Stimulated activated effector memory CD8-positive, alpha-beta T cell treated with anti-CD3 and anti-CD28 coated beads, Interleukin-12 subunit alpha, Interleukin-12 subunit beta, amount 100 ng/mL, for 72 hours (primary cell): ENCODE results near the gene CHRNA10.
A peak's percentile ranks its signal among the peaks of the same experiment; 100 is the strongest.
"Not testable (repeated sequence)": the region's sequence is repeated elsewhere in the genome, so short reads cannot be mapped to it uniquely, and the experiment has no call there.

Source experiments
- ATAC-seq: fragments of 150-1000 bp; cut with Tn5 transposase; 2 replicates; pipeline ENCODE4 v1.10.0; 2021
- DNase-seq, 2 donors: peaks; one replicate each; pipeline ENCODE4 v3.0.0; 2021 to 2022; ENCODE audit warnings: low spot score in 2 of 2
- H3K27ac Mint-ChIP-seq: one replicate; pipeline ENCODE4 v1.8.0; 2022; ENCODE audit warnings: mild to moderate bottlenecking, mixed read lengths
- H3K36me3 Mint-ChIP-seq: one replicate; pipeline ENCODE4 v1.8.0; 2022; ENCODE audit warnings: mild to moderate bottlenecking, mixed read lengths
- H3K4me1 Mint-ChIP-seq: one replicate; pipeline ENCODE4 v1.8.0; 2022; ENCODE audit warnings: mixed read lengths
- H3K4me3 Mint-ChIP-seq: one replicate; pipeline ENCODE4 v1.8.0; 2022; ENCODE audit warnings: mild to moderate bottlenecking, mixed read lengths
- H3K9me3 Mint-ChIP-seq: one replicate; pipeline ENCODE4 v1.8.0; 2022; ENCODE audit warnings: mixed read lengths

The CHRNA10 gene

GRCh38 chr11:3648843-3649242 is 22.3 kb downstream of the CHRNA10 start:
- DNase-seq, H3K4me3 Mint-ChIP-seq, H3K9me3 Mint-ChIP-seq, ATAC-seq, H3K4me1 Mint-ChIP-seq, H3K27ac Mint-ChIP-seq, H3K36me3 Mint-ChIP-seq: not testable (repeated sequence)

- H3K9me3 Mint-ChIP-seq: no peaks in the 10 kb centered on the region
- no peak overlapping the region for H3K27ac Mint-ChIP-seq
- H3K4me3 Mint-ChIP-seq: no peak overlapping the region
- DNase-seq (no peak), ATAC-seq (peak; percentile 14)
- H3K4me1 Mint-ChIP-seq: peaks cover 13% of the 10 kb centered on the region
- no peaks in the 10 kb centered on the region for H3K36me3 Mint-ChIP-seq
Measured at GRCh38 chr11:3645552-3645951, 25.6 kb downstream of the CHRNA10 start.

- H3K9me3 Mint-ChIP-seq: no peaks in the 10 kb centered on the region
- peaks cover 13% of the 10 kb centered on the region for H3K4me1 Mint-ChIP-seq
- ATAC-seq (peak; percentile 11), DNase-seq (no peak)
- H3K36me3 Mint-ChIP-seq: no peaks in the 10 kb centered on the region
- H3K27ac Mint-ChIP-seq: peak within 1 kb of the TSS; percentile 11
- no peak within 1 kb of the TSS for H3K4me3 Mint-ChIP-seq
Measured at GRCh38 chr11:3644817-3645235, 26.4 kb downstream of the CHRNA10 start, which contains the start of gene ART1. Gene ART1 (plus strand): TSS chr11:3645128. CDS start chr11:3659214, 14,086 bp downstream.

- not testable (repeated sequence) for H3K27ac Mint-ChIP-seq, DNase-seq, ATAC-seq, H3K36me3 Mint-ChIP-seq, H3K9me3 Mint-ChIP-seq
- Mint-ChIP-seq H3K4me1 (peaks cover 13% of the 10 kb centered on the region), H3K4me3 (peak overlapping the region; percentile 51)
Measured at GRCh38 chr11:3643102-3643546, 28.1 kb downstream of the CHRNA10 start.

- peak in 1 of 2 donors; percentile 53 for DNase-seq
- H3K27ac Mint-ChIP-seq: no peak overlapping the region
- H3K4me1 Mint-ChIP-seq: peaks cover 13% of the 10 kb centered on the region
- no peaks in the 10 kb centered on the region for H3K9me3 Mint-ChIP-seq
- H3K4me3 Mint-ChIP-seq: peak overlapping the region; percentile 51
- peak; percentile 68 for ATAC-seq
- H3K36me3 Mint-ChIP-seq: no peaks in the 10 kb centered on the region
Measured at GRCh38 chr11:3642071-3642951, 28.9 kb downstream of the CHRNA10 start.

GRCh38 chr11:3641701-3642070 is 29.5 kb downstream of the CHRNA10 start, which contains the start of gene ART5:
Gene ART5 (minus strand): TSS chr11:3641992. CDS start chr11:3641862, 130 bp downstream.
- no peaks in the 10 kb centered on the region for H3K9me3 Mint-ChIP-seq
- no peak for DNase-seq
- H3K36me3 Mint-ChIP-seq: no peaks in the 10 kb centered on the region
- peaks cover 13% of the 10 kb centered on the region for H3K4me1 Mint-ChIP-seq
- peak within 1 kb of the TSS; percentile 75 for H3K27ac Mint-ChIP-seq
- peak; percentile 4 for ATAC-seq
- H3K4me3 Mint-ChIP-seq: peak within 1 kb of the TSS; percentile 65

GRCh38 chr11:3641191-3641590 is 30.0 kb downstream of the CHRNA10 start:
- Mint-ChIP-seq H3K27ac (peak overlapping the region; percentile 75), H3K4me3 (peak overlapping the region; percentile 65), H3K9me3 (no peaks in the 10 kb centered on the region), H3K36me3 (no peaks in the 10 kb centered on the region), H3K4me1 (peaks cover 13% of the 10 kb centered on the region)
- DNase-seq (no peak), ATAC-seq (no peak)

GRCh38 chr11:3639841-3640240 is 31.3 kb downstream of the CHRNA10 start:
- peaks cover 13% of the 10 kb centered on the region for H3K4me1 Mint-ChIP-seq
- H3K36me3 Mint-ChIP-seq: no peaks in the 10 kb centered on the region
- no peak overlapping the region for H3K4me3 Mint-ChIP-seq
- H3K9me3 Mint-ChIP-seq: no peaks in the 10 kb centered on the region
- no peak overlapping the region for H3K27ac Mint-ChIP-seq
- ATAC-seq: no peak
- DNase-seq: no peak

- H3K27ac Mint-ChIP-seq: no peak overlapping the region
- no peak for ATAC-seq
Measured at GRCh38 chr11:3638513-3638912, 32.7 kb downstream of the CHRNA10 start.

GRCh38 chr11:3637201-3637600 is 34.0 kb downstream of the CHRNA10 start:
- Mint-ChIP-seq H3K9me3 (no peaks in the 10 kb centered on the region), H3K27ac (no peak overlapping the region), H3K4me3 (no peak overlapping the region), H3K36me3 (no peaks in the 10 kb centered on the region), H3K4me1 (peaks cover 7% of the 10 kb centered on the region)
- no peak for ATAC-seq
- no peak for DNase-seq

More at GRCh38 chr11:3638513-3638912, 32.7 kb downstream of the CHRNA10 start:
- no peaks in the 10 kb centered on the region for H3K9me3 Mint-ChIP-seq
- no peak overlapping the region for H3K4me3 Mint-ChIP-seq
- H3K36me3 Mint-ChIP-seq: no peaks in the 10 kb centered on the region
- peaks cover 13% of the 10 kb centered on the region for H3K4me1 Mint-ChIP-seq
- DNase-seq: no peak

- Mint-ChIP-seq H3K4me3 (no peak overlapping the region), H3K9me3 (no peaks in the 10 kb centered on the region), H3K36me3 (no peaks in the 10 kb centered on the region), H3K4me1 (no peaks in the 10 kb centered on the region), H3K27ac (no peak overlapping the region)
- DNase-seq (no peak), ATAC-seq (no peak)
Measured at GRCh38 chr11:3635641-3636375, 35.4 kb downstream of the CHRNA10 start.

- Mint-ChIP-seq H3K9me3 (no peaks in the 10 kb centered on the region), H3K36me3 (no peaks in the 10 kb centered on the region), H3K27ac (peak overlapping the region; percentile 43), H3K4me3 (no peak overlapping the region), H3K4me1 (no peaks in the 10 kb centered on the region)
- DNase-seq (no peak), ATAC-seq (peak; percentile 52)
Measured at GRCh38 chr11:3632070-3632660, 39.0 kb downstream of the CHRNA10 start.

- Mint-ChIP-seq H3K27ac (peak overlapping the region; percentile 43), H3K4me3 (no peak overlapping the region), H3K4me1 (peaks cover 5% of the 10 kb centered on the region), H3K9me3 (no peaks in the 10 kb centered on the region), H3K36me3 (no peaks in the 10 kb centered on the region)
- DNase-seq: no peak
- peak; percentile 68 for ATAC-seq
Measured at GRCh38 chr11:3631331-3631730, 39.9 kb downstream of the CHRNA10 start.

- no peaks in the 10 kb centered on the region for H3K36me3 Mint-ChIP-seq
- ATAC-seq (no peak), DNase-seq (no peak)
- peaks cover 7% of the 10 kb centered on the region for H3K4me1 Mint-ChIP-seq
- H3K9me3 Mint-ChIP-seq: no peaks in the 10 kb centered on the region
- no peak overlapping the region for H3K4me3 Mint-ChIP-seq
- no peak overlapping the region for H3K27ac Mint-ChIP-seq
Measured at GRCh38 chr11:3627291-3627690, 43.9 kb downstream of the CHRNA10 start.

GRCh38 chr11:3626250-3626960 is 44.8 kb downstream of the CHRNA10 start:
- DNase-seq (no peak), ATAC-seq (peak; percentile 29)
- Mint-ChIP-seq H3K4me1 (peaks cover 7% of the 10 kb centered on the region), H3K36me3 (no peaks in the 10 kb centered on the region), H3K27ac (no peak overlapping the region), H3K9me3 (no peaks in the 10 kb centered on the region), H3K4me3 (no peak overlapping the region)
